Sigmoid colon (tissue), 7 donors: ENCODE measurements around the gene LRGUK. TPM values are rescaled to one million over a fixed set of nuclear protein-coding genes. Genes with fewer than 3 reads are reported as not detected.

Source experiments
- DNase-seq: peaks from one replicate; pipeline ENCODE4 v3.0.0-alpha.2; 2019
- H3K27ac ChIP-seq, 4 donors: fragments of 200-600 bp; sonication (generic); one replicate each; pipeline ENCODE4 v1.5.1; 2016 to 2019; ENCODE audit warnings: mild to moderate bottlenecking in 1 of 4
- H3K27me3 ChIP-seq, 3 donors: fragments of 200-600 bp; sonication (generic); one replicate each; pipeline ENCODE4 v1.5.1; 2019; ENCODE audit warnings: mild to moderate bottlenecking in 1 of 3
- H3K36me3 ChIP-seq, 4 donors: fragments of 200-600 bp; sonication (generic); one replicate each; pipeline ENCODE4 v1.5.1; 2016 to 2019
- H3K4me1 ChIP-seq, 4 donors: fragments of 200-600 bp; sonication (generic); one replicate each; pipeline ENCODE4 v1.5.1; 2017 to 2019
- H3K4me3 ChIP-seq, 4 donors: fragments of 200-600 bp; sonication (generic); one replicate each; pipeline ENCODE4 v1.5.1; 2017 to 2019; ENCODE audit warnings: mild to moderate bottlenecking in 2 of 4, moderate library complexity in 1 of 4
- H3K9me3 ChIP-seq, 4 donors: fragments of 200-600 bp in 3 of 4; sonication (generic) in 3 of 4; one replicate each; pipeline versions ENCODE4 v1.5.1 to v1.6.1; 2013 to 2019
- CTCF ChIP-seq, 4 experiments: fragments of 450-650 bp in 3 of 4; fragments of 200-600 bp in 1 of 4; IDR thresholded peaks; one replicate each; pipeline ENCODE4 v1.5.1; 2016 to 2019; ENCODE audit warnings: antibody characterized with exemption in 4 of 4, mild to moderate bottlenecking in 3 of 4, moderate library complexity in 2 of 4
- EP300 ChIP-seq, 4 donors: sonication (generic); formaldehyde crosslinking; IDR thresholded peaks; one replicate each; pipeline ENCODE4 v1.6.1; 2017; ENCODE audit warnings: antibody characterized with exemption in 4 of 4
- POLR2A ChIP-seq, 2 donors: fragments of 450-650 bp; IDR thresholded peaks; one replicate each; pipeline ENCODE4 v1.6.1; 2016; ENCODE audit warnings: antibody characterized with exemption in 2 of 2, mild to moderate bottlenecking in 2 of 2, moderate library complexity in 2 of 2
- POLR2AphosphoS5 ChIP-seq, 4 donors: sonication (generic); formaldehyde crosslinking; IDR thresholded peaks; one replicate each; pipeline ENCODE4 v1.6.1; 2017; ENCODE audit warnings: antibody characterized with exemption in 4 of 4
- WGBS, 2 donors: extraction: QIAGEN DNeasy Blood & Tissue Kit; methylation state at CpG; one replicate each; pipeline ENCODE4 v1.1.7; 2013; 5-methylcytosine and 5-hydroxymethylcytosine counted together
- intact Hi-C: fragments of 100-400 bp; cut with DNase I; formaldehyde crosslinking; loops from one replicate; pipeline ENCODE4 v1.15.1; 2023
- polyA plus RNA-seq, 3 donors: library from polyadenylated mRNA; stranded (reverse); fragments of 200-250 nt; gene quantifications; one replicate each; pipeline ENCODE4 v1.2.3, GENCODE V29; 2013
- total RNA-seq, 4 donors: library from RNA; depleted of rRNA; stranded (reverse); fragments of >200 nt; gene quantifications; one replicate each; pipeline ENCODE4 v1.1.0, GENCODE V29; 2016
- donor health status: healthy with polysubstance abuse.
- donor health status: Bipolar disorder and iron deficiency.
- donor health status: healthy.

The LRGUK gene
- total and polyA plus RNA-seq, 7 donors = 0.03 to 0.71 (median 0.33) TPM; not detected in 2

- intact Hi-C loops = no loop called here
- Histone ChIP-seq H3K27me3 (no peaks in the 10 kb centered on the region), H3K36me3 (no peaks in the 10 kb centered on the region), H3K9me3 (no peaks in the 10 kb centered on the region), H3K4me3 (no peak overlapping the region), H3K4me1 (no peaks in the 10 kb centered on the region), H3K27ac (no peak overlapping the region)
- TF ChIP-seq POLR2A (IDR thresholded peaks at IDR 0.05) (no peak), POLR2AphosphoS5 (IDR thresholded peaks at IDR 0.05) (no peak), CTCF (IDR thresholded peaks at IDR 0.05) (no peak), EP300 (IDR thresholded peaks at IDR 0.05) (no peak)
- DNase-seq = no peak
- whole genome bisulfite sequencing, 2 donors = 86 to 88% methylated on average over 6 of the region's 6 CpGs
Measured at GRCh38 chr7:134175334-134176036, 48.3 kb downstream of the LRGUK start.

- no peak overlapping the region for H3K4me3 ChIP-seq
- WGBS, 2 donors = 91 to 94% methylated on average over 4 of the region's 4 CpGs
- no peak for TF ChIP-seq POLR2A (IDR thresholded peaks at IDR 0.05)
- no peak for TF ChIP-seq EP300 (IDR thresholded peaks at IDR 0.05)
- TF ChIP-seq CTCF (IDR thresholded peaks at IDR 0.05) = no peak
- TF ChIP-seq POLR2AphosphoS5 (IDR thresholded peaks at IDR 0.05) = no peak
- H3K36me3 ChIP-seq = no peaks in the 10 kb centered on the region
- intact Hi-C loops = no loop called here
- no peaks in the 10 kb centered on the region for H3K9me3 ChIP-seq
- H3K27ac ChIP-seq = no peak overlapping the region
- H3K27me3 ChIP-seq = no peaks in the 10 kb centered on the region
- no peak for DNase-seq
- no peaks in the 10 kb centered on the region for H3K4me1 ChIP-seq
Measured at GRCh38 chr7:134176037-134176350, 48.9 kb downstream of the LRGUK start.

GRCh38 chr7:134179036-134180011 is 52.2 kb downstream of the LRGUK start:
- Histone ChIP-seq H3K9me3 (no peaks in the 10 kb centered on the region), H3K4me3 (no peak overlapping the region), H3K27ac (no peak overlapping the region), H3K4me1 (no peaks in the 10 kb centered on the region), H3K27me3 (no peaks in the 10 kb centered on the region), H3K36me3 (no peaks in the 10 kb centered on the region)
- intact Hi-C loops = no loop called here
- TF ChIP-seq POLR2A (IDR thresholded peaks at IDR 0.05) = no peak
- TF ChIP-seq CTCF (IDR thresholded peaks at IDR 0.05) = no peak
- no peak for TF ChIP-seq EP300 (IDR thresholded peaks at IDR 0.05)
- TF ChIP-seq POLR2AphosphoS5 (IDR thresholded peaks at IDR 0.05) = no peak
- DNase-seq = no peak
- 84% methylated on average over 6 of the region's 6 CpGs for WGBS, 2 donors

GRCh38 chr7:134180376-134180775 is 53.2 kb downstream of the LRGUK start:
- Histone ChIP-seq H3K27me3 (no peaks in the 10 kb centered on the region), H3K36me3 (no peaks in the 10 kb centered on the region), H3K27ac (no peak overlapping the region), H3K4me3 (no peak overlapping the region), H3K9me3 (no peaks in the 10 kb centered on the region), H3K4me1 (no peaks in the 10 kb centered on the region)
- no peak for DNase-seq
- intact Hi-C loops = no loop called here
- TF ChIP-seq CTCF (IDR thresholded peaks at IDR 0.05) = no peak
- no peak for TF ChIP-seq POLR2AphosphoS5 (IDR thresholded peaks at IDR 0.05)
- no peak for TF ChIP-seq POLR2A (IDR thresholded peaks at IDR 0.05)
- no peak for TF ChIP-seq EP300 (IDR thresholded peaks at IDR 0.05)
- 87 to 94% methylated on average over 1 of the region's 1 CpG for WGBS, 2 donors
